A549 (cell line): ENCODE data around the gene GRID2. TPM values are rescaled to one million over a fixed set of nuclear protein-coding genes. Genes with fewer than 3 reads are reported as not detected.

Experiments
- ATAC-seq, 2 experiments: fragments of 200-7000 bp in 1 of 2; fragments of >200 bp in 1 of 2; cut with Nextera tagmentation in 1 of 2; cut with Tn5 transposase in 1 of 2; 3 replicates each; pipeline versions ENCODE4 v1.8.0 to v1.9.1; 2018 to 2020; ENCODE audit warnings: mild to moderate bottlenecking in 1 of 2, moderate library complexity in 1 of 2
- CTCF ChIA-PET: fragments of 300-600 bp; sonication (Branson Sonifier 250); formaldehyde crosslinking; extraction: SDS; loops from one replicate; lab custom pipeline; 2021; ENCODE audit warnings: antibody characterized with exemption, inconsistent platforms; lab: Yijun Ruan, JAX
- POLR2A ChIA-PET: fragments of 350-600 bp; formaldehyde crosslinking; extraction: SDS; loops from one replicate; lab custom pipeline; 2021; ENCODE audit warnings: antibody characterized with exemption, inconsistent platforms; lab: Yijun Ruan, JAX
- DNase-seq, 2 experiments: peaks; one replicate each; pipeline versions ENCODE4 v3.0.0 to v3.0.0-alpha.2; 2011 to 2016; ENCODE audit warnings: low read depth in 1 of 2, low spot score in 1 of 2
- FAIRE-seq: peaks from 2 replicates; lab custom pipeline; 2011; peaks lifted over from hg19 to GRCh38; lab: Jason Lieb, UNC
- H3K27ac ChIP-seq, 2 experiments: fragments of >200 bp; sonication (Bioruptor Twin); formaldehyde crosslinking; 3 replicates each; pipeline ENCODE4 v1.5.1; 2016 to 2017
- H3K4me1 ChIP-seq: fragments of >200 bp; sonication (Bioruptor Twin); formaldehyde crosslinking; 3 replicates; pipeline ENCODE4 v1.6.1; 2016
- H3K4me2 ChIP-seq: fragments of >200 bp; sonication (Bioruptor Twin); formaldehyde crosslinking; 3 replicates; pipeline ENCODE4 v1.6.1; 2016
- H3K4me3 ChIP-seq: fragments of >200 bp; sonication (Bioruptor Twin); formaldehyde crosslinking; 3 replicates; pipeline ENCODE4 v1.5.1; 2016
- H3K9me3 ChIP-seq: fragments of >200 bp; sonication (Bioruptor Twin); formaldehyde crosslinking; 3 replicates; pipeline ENCODE4 v1.6.1; 2016
- ATOH8 ChIP-seq: fragments of 250-450 bp; sonication (Bioruptor Pico); IDR thresholded peaks from 2 replicates; pipeline ENCODE4 v1.5.0; 2020; ENCODE audit warnings: low read depth, mild to moderate bottlenecking, moderate library complexity
- CEBPB ChIP-seq, 2 experiments: fragments of >200 bp in 1 of 2; sonication (Bioruptor Twin) in 1 of 2; formaldehyde crosslinking in 1 of 2; IDR thresholded peaks; 2 replicates each; pipeline ENCODE4 v1.6.1; 2012 to 2016
- CHD2 ChIP-seq: fragments of 150-350 bp; IDR thresholded peaks from 2 replicates; pipeline ENCODE4 v1.6.1; 2014; ENCODE audit warnings: low read length; ENCODE audit not compliant: partially characterized antibody
- EHF ChIP-seq: fragments of 250-450 bp; sonication (Bioruptor Pico); IDR thresholded peaks from 2 replicates; pipeline ENCODE4 v1.5.0; 2020; ENCODE audit warnings: mild to moderate bottlenecking
- EP300 ChIP-seq, 2 experiments: fragments of >200 bp; sonication (Bioruptor Twin); formaldehyde crosslinking; IDR thresholded peaks; 2 replicates in 1 of 2; 3 replicates in 1 of 2; pipeline ENCODE4 v1.6.1; 2016 to 2017
- ESRRA ChIP-seq: fragments of 150-350 bp; IDR thresholded peaks from 2 replicates; pipeline ENCODE4 v1.6.1; 2014; ENCODE audit warnings: mild to moderate bottlenecking, low read length, borderline replicate concordance
- HOXA7 ChIP-seq: fragments of 250-450 bp; sonication (Bioruptor Pico); IDR thresholded peaks from 2 replicates; pipeline ENCODE4 v1.5.0; 2020; ENCODE audit warnings: mild to moderate bottlenecking, moderate library complexity
- JUN ChIP-seq, 2 experiments: fragments of >200 bp; sonication (Bioruptor Twin); formaldehyde crosslinking; IDR thresholded peaks; 2 replicates in 1 of 2; 3 replicates in 1 of 2; pipeline ENCODE4 v1.6.1; 2016 to 2017
- KDM1A ChIP-seq: fragments of 200-600 bp; sonication (generic); IDR thresholded peaks from 2 replicates; pipeline ENCODE4 v1.6.1; 2016; ENCODE audit warnings: low read depth, mild to moderate bottlenecking
- MAZ ChIP-seq: fragments of 150-350 bp; IDR thresholded peaks from 2 replicates; pipeline ENCODE4 v1.6.1; 2014; ENCODE audit warnings: antibody characterized with exemption, low read depth, low read length, borderline replicate concordance
- MYC ChIP-seq: IDR thresholded peaks from 2 replicates; pipeline ENCODE4 v1.6.1; 2012; ENCODE audit warnings: mild to moderate bottlenecking, inconsistent platforms, low read length, improper control_type of control experiment, borderline replicate concordance
- RFX5 ChIP-seq: fragments of 450-650 bp; IDR thresholded peaks from 2 replicates; pipeline ENCODE4 v1.7.1; 2014; ENCODE audit warnings: antibody characterized with exemption, mild to moderate bottlenecking, moderate library complexity
- RNF2 ChIP-seq: fragments of 200-600 bp; sonication (generic); IDR thresholded peaks from 2 replicates; pipeline ENCODE4 v1.6.1; 2016; ENCODE audit warnings: low read depth, mild to moderate bottlenecking, antibody characterized with exemption, moderate library complexity, borderline replicate concordance
- SMC3 ChIP-seq: fragments of >200 bp; sonication (Bioruptor Twin); formaldehyde crosslinking; IDR thresholded peaks from 3 replicates; pipeline ENCODE4 v1.6.1; 2018; ENCODE audit warnings: inconsistent platforms
- TP53 ChIP-seq: fragments of 250-450 bp; sonication (Bioruptor Pico); IDR thresholded peaks from 2 replicates; pipeline ENCODE4 v1.5.0; 2021; ENCODE audit warnings: mild to moderate bottlenecking, moderate library complexity
- USF2 ChIP-seq: fragments of 450-650 bp; IDR thresholded peaks from 2 replicates; pipeline ENCODE4 v1.6.1; 2014; ENCODE audit warnings: antibody characterized with exemption
- ZC3H11A ChIP-seq: fragments of 450-650 bp; IDR thresholded peaks from 2 replicates; pipeline ENCODE4 v1.6.1; 2014; ENCODE audit warnings: antibody characterized with exemption, mild to moderate bottlenecking
- ZNF302 ChIP-seq: fragments of 250-450 bp; sonication (Bioruptor Pico); IDR thresholded peaks from 2 replicates; pipeline ENCODE4 v1.9.0; 2021; ENCODE audit warnings: inconsistent platforms, mild to moderate bottlenecking, moderate library complexity
- ZSCAN20 ChIP-seq: fragments of 250-450 bp; sonication (Bioruptor Pico); IDR thresholded peaks from 2 replicates; pipeline ENCODE4 v1.8.0; 2022; ENCODE audit warnings: mild to moderate bottlenecking, moderate library complexity
- WGBS: methylation state at CpG from one replicate; pipeline ENCODE4 v1.1.6; 2017; ENCODE audit errors: missing lambda C conversion rate; 5-methylcytosine and 5-hydroxymethylcytosine counted together
- polyA plus RNA-seq, 4 experiments: library from polyadenylated mRNA; depleted of rRNA in 3 of 4; stranded (reverse); fragments of >200 nt; fragmentation: RNase III in 1 of 4; extraction: RNeasy Plus Mini Kit Qiagen cat#74134 plus additional on column Dnase treatment in 1 of 4; gene quantifications; 2 replicates in 3 of 4; 3 replicates in 1 of 4; pipeline ENCODE4 v1.2.3, GENCODE V29; 2011 to 2017
- TF ChIP-seq, protein P1 (sequence below): fragments of >200 bp; sonication (Bioruptor Twin); formaldehyde crosslinking; IDR thresholded peaks from 2 replicates; pipeline ENCODE4 v1.6.1; 2016
- TF ChIP-seq, protein P2 (sequence below): fragments of >200 bp; sonication (Bioruptor Twin); formaldehyde crosslinking; IDR thresholded peaks from 3 replicates; pipeline ENCODE4 v1.6.1; 2016
- TF ChIP-seq, protein P3 (sequence below): IDR thresholded peaks from 2 replicates; pipeline ENCODE4 v1.6.1; 2012; ENCODE audit warnings: low read depth, borderline replicate concordance

Gene GRID2
- polyA plus RNA-seq, 2 of the 4 experiments (the other 2 are of a cell fraction), result not detected

- DNase-seq (no peak), FAIRE-seq (no peak), ATAC-seq (no peak)
- H3K4me2 ChIP-seq, result no peak overlapping the region
- H3K4me3 ChIP-seq, result no peak overlapping the region
- H3K27ac ChIP-seq, result no peak overlapping the region
- POLR2A ChIA-PET, result no interaction called here
- TF ChIP-seq, protein P1, sequence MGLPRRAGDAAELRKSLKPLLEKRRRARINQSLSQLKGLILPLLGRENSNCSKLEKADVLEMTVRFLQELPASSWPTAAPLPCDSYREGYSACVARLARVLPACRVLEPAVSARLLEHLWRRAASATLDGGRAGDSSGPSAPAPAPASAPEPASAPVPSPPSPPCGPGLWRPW, result no peak
- no peak for TF ChIP-seq CHD2
- TF ChIP-seq SMC3, result no peak
- TF ChIP-seq CEBPB (IDR thresholded peaks at IDR 0.05), result no peak
- TF ChIP-seq EHF (CRISPR knock-in tag), result no peak
- no peak for TF ChIP-seq ZSCAN20
- no peak for TF ChIP-seq RNF2
- no peaks in the 10 kb centered on the region for H3K4me1 ChIP-seq
- H3K9me3 ChIP-seq, result no peaks in the 10 kb centered on the region
- CTCF ChIA-PET, result interaction anchor here (1.5 kb wide), 1 partner anchor 12 kb away, joined by 3 read pairs; no protein-coding TSS in a partner anchor
Measured at GRCh38 chr4:93431371-93431770, 1127.6 kb downstream of the GRID2 start.

DNA sequence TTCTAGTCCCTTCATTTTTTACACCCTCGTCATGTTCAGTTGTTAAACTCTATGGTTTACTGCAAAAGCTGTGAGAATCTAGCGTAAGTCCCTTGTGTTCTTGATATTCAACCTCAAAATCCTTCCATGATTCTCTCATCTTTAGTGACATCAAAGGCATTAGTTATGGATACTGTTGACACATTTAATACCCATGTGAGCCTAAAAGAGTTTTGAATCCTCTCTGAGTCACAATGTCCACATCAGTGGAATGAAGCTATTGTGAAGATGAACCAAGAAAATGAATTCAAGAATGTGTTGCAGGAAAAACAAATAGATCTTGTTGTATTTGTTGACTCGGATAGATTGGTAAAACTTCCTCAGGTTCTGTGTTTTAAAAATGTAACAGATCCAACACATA is 1130.1 kb downstream of the GRID2 start:
- ATAC-seq (no peak), DNase-seq (peak in 1 of 2 experiments; percentile 1)
- 28% methylated on average over 3 of the region's 3 CpGs for WGBS
- POLR2A ChIA-PET, result no interaction called here
- Histone ChIP-seq H3K4me2 (no peak overlapping the region), H3K9me3 (no peaks in the 10 kb centered on the region)
- CTCF ChIA-PET, result no interaction called here
- no peak for TF ChIP-seq MAZ
- no peak for TF ChIP-seq TP53 (CRISPR knock-in tag)
- no peak for TF ChIP-seq KDM1A
- no peak for TF ChIP-seq RFX5
- TF ChIP-seq, protein P2, sequence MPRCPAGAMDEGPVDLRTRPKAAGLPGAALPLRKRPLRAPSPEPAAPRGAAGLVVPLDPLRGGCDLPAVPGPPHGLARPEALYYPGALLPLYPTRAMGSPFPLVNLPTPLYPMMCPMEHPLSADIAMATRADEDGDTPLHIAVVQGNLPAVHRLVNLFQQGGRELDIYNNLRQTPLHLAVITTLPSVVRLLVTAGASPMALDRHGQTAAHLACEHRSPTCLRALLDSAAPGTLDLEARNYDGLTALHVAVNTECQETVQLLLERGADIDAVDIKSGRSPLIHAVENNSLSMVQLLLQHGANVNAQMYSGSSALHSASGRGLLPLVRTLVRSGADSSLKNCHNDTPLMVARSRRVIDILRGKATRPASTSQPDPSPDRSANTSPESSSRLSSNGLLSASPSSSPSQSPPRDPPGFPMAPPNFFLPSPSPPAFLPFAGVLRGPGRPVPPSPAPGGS, result no peak
- no peak for TF ChIP-seq ZC3H11A
- no peak for TF ChIP-seq USF2
- TF ChIP-seq, protein P1, result no peak
- no peak for TF ChIP-seq ATOH8
- no peak for TF ChIP-seq CHD2
- TF ChIP-seq JUN (IDR thresholded peaks at IDR 0.05), result no peak
- no peak for TF ChIP-seq MYC
- no peak for TF ChIP-seq ZNF302 (CRISPR knock-in tag)
- TF ChIP-seq EP300 (IDR thresholded peaks at IDR 0.05), result no peak
- TF ChIP-seq, protein P3, sequence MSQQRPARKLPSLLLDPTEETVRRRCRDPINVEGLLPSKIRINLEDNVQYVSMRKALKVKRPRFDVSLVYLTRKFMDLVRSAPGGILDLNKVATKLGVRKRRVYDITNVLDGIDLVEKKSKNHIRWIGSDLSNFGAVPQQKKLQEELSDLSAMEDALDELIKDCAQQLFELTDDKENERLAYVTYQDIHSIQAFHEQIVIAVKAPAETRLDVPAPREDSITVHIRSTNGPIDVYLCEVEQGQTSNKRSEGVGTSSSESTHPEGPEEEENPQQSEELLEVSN, result no peak
- TF ChIP-seq CEBPB (IDR thresholded peaks at IDR 0.05), result no peak
- no peak for TF ChIP-seq HOXA7 (CRISPR knock-in tag)
- no peak for TF ChIP-seq ZSCAN20
- no peak for TF ChIP-seq ESRRA
- TF ChIP-seq, all 56 proteins: peak for 0
- Histone ChIP-seq H3K27ac (no peak overlapping the region), H3K4me3 (no peak overlapping the region), H3K4me1 (no peaks in the 10 kb centered on the region)
- no peak for FAIRE-seq
